Neural progenitor cell (in vitro differentiated cells): ENCODE data around the gene DUSP6. TPM values are rescaled to one million over a fixed set of nuclear protein-coding genes. Genes with fewer than 3 reads are reported as not detected.

ENCODE experiments used
- DNase-seq: peaks from one replicate; pipeline ENCODE4 v3.0.0-alpha.2; 2016; ENCODE audit warnings: low spot score
- H2AFZ ChIP-seq: fragments of 200-600 bp; sonication (generic); replicated peaks from 2 replicates; pipeline ENCODE4 v1.6.1; 2016; ENCODE audit warnings: antibody characterized with exemption
- H3F3A ChIP-seq: fragments of 200-600 bp; sonication (generic); 2 replicates; pipeline ENCODE4 v1.6.1; 2016; ENCODE audit warnings: antibody characterized with exemption, low read depth
- H3K27ac ChIP-seq: fragments of 200-600 bp; sonication (generic); 2 replicates; pipeline ENCODE4 v1.5.1; 2016; ENCODE audit warnings: mild to moderate bottlenecking
- H3K27me3 ChIP-seq: fragments of 200-600 bp; sonication (generic); 2 replicates; pipeline ENCODE4 v1.6.1; 2016; ENCODE audit warnings: mild to moderate bottlenecking, moderate library complexity
- H3K36me3 ChIP-seq: fragments of 200-600 bp; sonication (generic); 2 replicates; pipeline ENCODE4 v1.5.1; 2016
- H3K4me1 ChIP-seq: fragments of 200-600 bp; sonication (generic); 2 replicates; pipeline ENCODE4 v1.6.1; 2016; ENCODE audit warnings: mixed run types
- H3K4me2 ChIP-seq: fragments of 200-600 bp; sonication (generic); 2 replicates; pipeline ENCODE4 v1.6.1; 2016
- H3K4me3 ChIP-seq: fragments of 200-600 bp; sonication (generic); 2 replicates; pipeline ENCODE4 v1.5.1; 2016
- H3K79me2 ChIP-seq: fragments of 200-600 bp; sonication (generic); 2 replicates; pipeline ENCODE4 v1.6.1; 2016; ENCODE audit warnings: low read depth
- H3K9ac ChIP-seq: fragments of 200-600 bp; sonication (generic); 2 replicates; pipeline ENCODE4 v1.6.1; 2016
- H3K9me3 ChIP-seq: fragments of 200-600 bp; sonication (generic); 2 replicates; pipeline ENCODE4 v1.5.1; 2016; ENCODE audit warnings: low read depth
- H4K20me1 ChIP-seq: fragments of 200-600 bp; sonication (generic); 2 replicates; pipeline ENCODE4 v1.6.1; 2016; ENCODE audit warnings: low read depth
- H3K27ac Mint-ChIP-seq: 3 replicates; pipeline ENCODE4 v1.8.0; 2021; ENCODE audit warnings: mixed read lengths
- H3K27me3 Mint-ChIP-seq: 2 replicates; pipeline ENCODE4 v1.8.0; 2022; ENCODE audit warnings: low read depth, mild to moderate bottlenecking, inconsistent platforms, moderate library complexity, mixed read lengths; ENCODE audit not compliant: insufficient read depth
- H3K36me3 Mint-ChIP-seq: 3 replicates; pipeline ENCODE4 v1.8.0; 2021; ENCODE audit warnings: mixed read lengths
- H3K4me1 Mint-ChIP-seq: 3 replicates; pipeline ENCODE4 v1.8.0; 2021; ENCODE audit warnings: mixed read lengths
- H3K4me3 Mint-ChIP-seq: 3 replicates; pipeline ENCODE4 v1.8.0; 2021; ENCODE audit warnings: mild to moderate bottlenecking, moderate library complexity, mixed read lengths
- H3K9me3 Mint-ChIP-seq: 3 replicates; pipeline ENCODE4 v1.8.0; 2020; ENCODE audit warnings: mixed read lengths
- CTCF ChIP-seq: fragments of 200-600 bp; sonication (generic); IDR thresholded peaks from 2 replicates; pipeline ENCODE4 v1.5.1; 2017; ENCODE audit warnings: antibody characterized with exemption, mild to moderate bottlenecking
- EZH2 ChIP-seq: fragments of 200-600 bp; sonication (generic); IDR thresholded peaks from 2 replicates; pipeline ENCODE4 v1.6.1; 2017; ENCODE audit warnings: antibody characterized with exemption, mild to moderate bottlenecking, moderate library complexity
- EZH2phosphoT487 ChIP-seq: fragments of 200-600 bp; sonication (generic); IDR thresholded peaks from 2 replicates; pipeline ENCODE4 v1.6.1; 2017; ENCODE audit warnings: antibody characterized with exemption
- total RNA-seq: library from RNA; depleted of rRNA; stranded (reverse); fragments of >200 nt; gene quantifications from 2 replicates; pipeline ENCODE4 v1.2.3, GENCODE V29; 2015; ENCODE audit warnings: low replicate concordance

Gene DUSP6
- total RNA-seq, 1 donor from 2014 or later = 12.5 TPM

GRCh38 chr12:89311703-89312293 lies 40.5 kb downstream of the DUSP6 start:
- Histone ChIP-seq H4K20me1 (no peaks in the 10 kb centered on the region), H3F3A (peaks cover 21% of the 10 kb centered on the region), H3K9ac (no peak overlapping the region), H3K4me1 (peaks cover 31% of the 10 kb centered on the region), H2AFZ (no peak overlapping the region), H3K79me2 (no peaks in the 10 kb centered on the region), H3K27me3 (no peaks in the 10 kb centered on the region), H3K27ac (no peak overlapping the region), H3K9me3 (no peaks in the 10 kb centered on the region), H3K4me2 (no peak overlapping the region), H3K36me3 (no peaks in the 10 kb centered on the region), H3K4me3 (no peak overlapping the region)
- Mint-ChIP-seq H3K36me3 (no peaks in the 10 kb centered on the region), H3K4me3 (no peak overlapping the region), H3K27me3 (no peaks in the 10 kb centered on the region), H3K27ac (no peak overlapping the region), H3K4me1 (peaks cover 28% of the 10 kb centered on the region), H3K9me3 (no peaks in the 10 kb centered on the region)
- TF ChIP-seq CTCF (no peak), EZH2phosphoT487 (no peak), EZH2 (no peak)
- no peak for DNase-seq

GRCh38 chr12:89309815-89310214 lies 42.5 kb downstream of the DUSP6 start:
- no peak overlapping the region for H3K27ac Mint-ChIP-seq
- no peaks in the 10 kb centered on the region for H3K9me3 Mint-ChIP-seq
- Histone ChIP-seq H3K4me3 (no peak overlapping the region), H3K4me1 (peaks cover 14% of the 10 kb centered on the region), H3F3A (peaks cover 2% of the 10 kb centered on the region), H3K9me3 (no peaks in the 10 kb centered on the region), H2AFZ (no peak overlapping the region), H3K79me2 (no peaks in the 10 kb centered on the region), H3K9ac (no peak overlapping the region), H3K27me3 (no peaks in the 10 kb centered on the region), H3K36me3 (no peaks in the 10 kb centered on the region), H3K4me2 (no peak overlapping the region), H4K20me1 (no peaks in the 10 kb centered on the region), H3K27ac (no peak overlapping the region)
- H3K27me3 Mint-ChIP-seq = peaks cover 2% of the 10 kb centered on the region
- no peak for DNase-seq
- H3K36me3 Mint-ChIP-seq = no peaks in the 10 kb centered on the region
- TF ChIP-seq CTCF (no peak), EZH2phosphoT487 (no peak), EZH2 (no peak)
- no peak overlapping the region for H3K4me3 Mint-ChIP-seq
- H3K4me1 Mint-ChIP-seq = peaks cover 13% of the 10 kb centered on the region

- DNase-seq = no peak
- Histone ChIP-seq H3K36me3 (no peaks in the 10 kb centered on the region), H3K4me3 (no peak overlapping the region), H3K4me1 (peaks cover 10% of the 10 kb centered on the region), H4K20me1 (no peaks in the 10 kb centered on the region), H2AFZ (no peak overlapping the region), H3K9me3 (no peaks in the 10 kb centered on the region), H3K9ac (no peak overlapping the region), H3K27me3 (no peaks in the 10 kb centered on the region), H3F3A (no peaks in the 10 kb centered on the region), H3K79me2 (no peaks in the 10 kb centered on the region), H3K4me2 (no peak overlapping the region), H3K27ac (no peak overlapping the region)
- peaks cover 2% of the 10 kb centered on the region for H3K27me3 Mint-ChIP-seq
- H3K4me3 Mint-ChIP-seq = no peak overlapping the region
- no peaks in the 10 kb centered on the region for H3K9me3 Mint-ChIP-seq
- TF ChIP-seq EZH2 = no peak
- no peak for TF ChIP-seq CTCF
- TF ChIP-seq EZH2phosphoT487 = no peak
- no peak overlapping the region for H3K27ac Mint-ChIP-seq
- no peaks in the 10 kb centered on the region for H3K36me3 Mint-ChIP-seq
- peaks cover 10% of the 10 kb centered on the region for H3K4me1 Mint-ChIP-seq
These were observed 42.9 kb downstream of the DUSP6 start for GRCh38 chr12:89309440-89309802.
